ENCODE data around the gene ZNF491. TPM values are rescaled to one million over a fixed set of nuclear protein-coding genes. Genes with fewer than 3 reads are reported as not detected.

ZNF491 gene
- total RNA-seq = 0.39 and 1.0 TPM in 2 replicates

GRCh38 chr19:11798391-11799330 is at the start of gene ZNF491:
TSS of gene ZNF491 (plus strand) at chr19:11798523. CDS start at chr19:11805954, 7,431 bp downstream.

DNA sequence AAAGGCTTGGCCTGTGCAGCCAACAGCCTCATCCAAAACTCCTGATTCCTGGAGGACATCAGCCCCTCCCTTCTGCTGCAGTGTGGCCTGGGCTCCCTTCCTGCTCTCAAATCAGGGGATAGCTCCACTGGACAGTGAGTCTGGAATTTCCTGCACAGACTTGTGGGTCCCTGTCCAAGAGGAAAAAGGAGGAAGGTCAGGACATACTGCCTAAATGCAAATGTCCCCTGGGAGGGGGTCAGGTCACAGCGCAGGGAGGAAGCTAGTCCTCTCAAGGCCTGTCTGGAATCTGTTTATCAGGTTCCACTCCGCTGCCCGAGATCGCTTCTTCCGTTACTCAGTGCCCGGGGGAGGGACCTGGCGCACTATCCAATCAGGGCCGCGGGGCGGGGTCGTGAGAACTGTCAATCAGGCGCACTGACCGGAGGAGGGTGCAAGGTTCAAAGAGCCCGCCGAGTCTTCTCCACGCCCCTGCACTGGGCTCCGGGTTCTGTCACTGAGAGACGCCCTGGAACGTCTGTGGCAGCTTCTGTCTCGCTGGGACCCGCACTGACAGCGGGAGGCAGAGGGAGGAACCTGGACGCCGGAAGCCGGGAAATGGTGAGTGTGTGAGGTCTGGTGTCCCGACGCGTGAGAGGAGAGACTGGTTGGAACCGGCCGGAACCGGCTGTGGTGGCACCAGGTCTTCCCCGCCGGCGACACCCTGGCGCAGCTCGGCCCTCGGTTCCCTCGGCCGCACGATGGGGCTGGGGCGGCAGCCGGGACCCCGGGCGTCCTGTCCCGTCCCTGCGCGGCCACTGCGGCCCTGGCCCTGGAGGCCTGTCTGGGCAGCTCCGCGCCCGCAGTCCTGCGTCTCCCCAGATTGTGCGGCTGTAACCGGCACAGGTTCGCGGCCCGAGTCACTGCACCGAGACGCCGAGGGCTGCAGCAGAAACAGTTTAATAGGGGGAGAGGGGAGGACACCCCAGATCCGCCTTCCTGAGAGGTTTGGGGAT is 31.4 kb upstream of the ZNF491 start, which contains the start of gene ZNF441:
Gene ZNF441, plus strand, starts transcription at position 404 of the 995 bp plus-strand sequence. Its CDS starts 194 bp downstream, at position 598.

GRCh38 chr19:11814029-11814699 is 15.8 kb downstream of the ZNF491 start, which contains the start of gene ZNF440:
TSS of gene ZNF440 (plus strand) at chr19:11814273. CDS start at chr19:11814448, 175 bp downstream.

DNA sequence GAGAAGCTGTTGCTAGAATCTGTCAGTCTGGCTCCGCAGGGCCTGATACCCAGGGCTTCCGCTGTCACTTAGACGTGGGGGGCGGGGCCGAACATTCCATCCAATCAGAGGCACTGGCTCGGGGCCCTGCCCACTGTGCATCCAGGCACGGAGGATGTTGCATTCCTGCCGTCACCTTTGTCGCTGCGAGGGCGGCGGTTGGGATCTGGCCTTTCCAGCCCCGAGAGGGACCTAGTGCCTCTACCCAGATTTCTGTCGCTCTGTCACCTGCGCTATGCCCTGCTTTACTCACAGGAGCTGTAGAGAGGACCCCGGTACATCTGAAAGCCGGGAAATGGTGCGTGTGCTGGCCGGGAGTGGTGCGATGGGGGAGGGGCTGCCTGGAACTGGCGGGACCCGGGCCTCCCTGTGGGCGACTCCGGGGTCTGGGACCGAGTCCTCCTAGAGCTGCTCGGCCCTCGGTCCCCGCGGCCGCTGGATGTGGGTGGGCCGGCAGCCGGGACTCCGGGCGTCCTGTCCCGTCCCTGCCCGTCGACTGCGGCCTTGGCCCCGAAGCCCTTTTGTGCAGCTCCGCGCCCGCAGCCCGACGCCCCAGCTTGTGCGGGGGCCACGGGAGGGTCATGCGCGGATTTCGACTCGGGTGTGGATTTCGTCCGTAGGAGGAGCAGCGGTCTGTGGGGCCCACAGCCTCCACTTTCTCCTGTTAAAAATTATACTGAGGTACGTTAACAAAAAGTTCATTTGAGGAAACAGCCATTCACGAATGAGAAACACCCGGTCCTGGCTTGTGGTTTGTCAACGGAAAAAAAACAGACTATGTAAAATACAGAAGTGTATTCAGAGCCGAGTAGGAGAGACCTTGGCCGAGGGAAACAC is 50.5 kb downstream of the ZNF491 start, which contains the start of gene ZNF439:
Gene ZNF439, plus strand, starts transcription at position 133 of the 876 bp plus-strand sequence. Its CDS starts 142 bp downstream, at position 275.

Other genes with a start within 250 kb of the ZNF491 start
- 41.0 and 44.6 TPM in 2 replicates for gene ELOF1, start 239.3 kb upstream of the ZNF491 start, total RNA-seq
- gene ACP5, start 220.9 kb upstream of the ZNF491 start, total RNA-seq = 1.9 TPM in 1 of 2 replicates, not detected in the other
- gene ZNF627, start 201.0 kb upstream of the ZNF491 start, total RNA-seq = 14.7 and 16.5 TPM in 2 replicates
- 3.0 and 3.4 TPM in 2 replicates for gene ZNF823, start 59.6 kb upstream of the ZNF491 start, total RNA-seq
- 2.1 and 2.5 TPM in 2 replicates for gene ZNF441, start 31.5 kb upstream of the ZNF491 start, total RNA-seq
- gene ZNF440, start 15.8 kb downstream of the ZNF491 start, total RNA-seq = 2.3 and 6.9 TPM in 2 replicates
- 1.4 and 9.3 TPM in 2 replicates for gene ZNF439, start 50.2 kb downstream of the ZNF491 start, total RNA-seq
- gene ZNF69, start 89.3 kb downstream of the ZNF491 start, total RNA-seq = 4.3 and 13.3 TPM in 2 replicates
- 4.9 and 7.2 TPM in 2 replicates for gene ZNF700, start 126.6 kb downstream of the ZNF491 start, total RNA-seq
- gene ZNF763, start 166.5 kb downstream of the ZNF491 start, total RNA-seq = 0.13 and 5.5 TPM in 2 replicates
- gene ZNF433, start 237.2 kb downstream of the ZNF491 start, total RNA-seq = 4.7 and 12.9 TPM in 2 replicates